Measurements from ENCODE around the gene DCBLD1. TPM values are rescaled to one million over a fixed set of nuclear protein-coding genes. Genes with fewer than 3 reads are reported as not detected.
"Not testable (repeated sequence)": the region's sequence is repeated elsewhere in the genome, so short reads cannot be mapped to it uniquely, and the experiment has no call there.

Gene DCBLD1
- total RNA-seq, 1 experiment from 2014 or later = 10.4 TPM

- DNase-seq (ENCODE audit: low read depth) = no peak
- in situ Hi-C loops (cut with HindIII; ENCODE audit: low pct_unique_long_range_greater_than_20kb, low sequenced_read_pairs) = no loop called here
Measured at GRCh38 chr6:117513778-117514365, 31.4 kb downstream of the DCBLD1 start.

DNA sequence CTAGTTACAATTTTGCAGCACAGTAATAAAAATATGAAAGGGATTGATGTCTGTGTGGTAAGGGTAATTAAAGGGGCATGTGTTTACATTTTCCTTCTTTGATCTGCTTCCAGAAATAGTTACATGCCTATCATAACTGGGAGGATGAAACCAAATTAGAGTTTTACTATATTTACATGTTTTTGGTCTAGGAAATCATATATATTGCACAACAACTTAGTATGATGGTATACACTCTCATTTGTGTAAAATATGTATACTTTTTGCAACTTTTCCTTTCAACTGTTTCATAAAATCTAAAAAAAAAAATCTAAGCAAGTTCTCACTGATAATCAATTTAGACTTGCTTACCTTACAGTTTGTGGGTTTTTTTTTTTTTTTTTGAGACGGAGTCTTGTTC lies 32.2 kb downstream of the DCBLD1 start:
- in situ Hi-C loops (cut with HindIII; ENCODE audit: low pct_unique_long_range_greater_than_20kb, low sequenced_read_pairs) = no loop called here
- no peak for DNase-seq (ENCODE audit: low read depth)

DNA sequence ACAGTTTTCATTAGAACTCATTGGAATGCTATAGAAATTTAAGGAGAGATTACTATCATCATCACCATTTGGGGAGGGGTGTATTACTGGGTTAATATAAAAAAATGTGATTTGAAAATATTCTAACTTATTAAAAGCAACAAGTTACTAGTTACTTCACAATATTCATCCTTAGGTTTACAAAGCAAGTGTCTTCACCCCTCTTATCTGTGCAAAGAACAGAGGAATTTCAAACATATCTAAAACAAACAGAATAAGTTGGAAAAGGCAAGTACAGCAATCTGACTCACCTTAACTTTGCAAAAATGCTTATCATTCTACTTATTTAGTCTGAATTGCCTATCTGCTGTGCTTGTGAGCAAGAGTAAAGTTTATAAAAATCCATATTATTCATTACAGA lies 32.9 kb downstream of the DCBLD1 start:
- DNase-seq (ENCODE audit: low read depth) = no peak
- in situ Hi-C loops (cut with HindIII; ENCODE audit: low pct_unique_long_range_greater_than_20kb, low sequenced_read_pairs) = no loop called here

DNA sequence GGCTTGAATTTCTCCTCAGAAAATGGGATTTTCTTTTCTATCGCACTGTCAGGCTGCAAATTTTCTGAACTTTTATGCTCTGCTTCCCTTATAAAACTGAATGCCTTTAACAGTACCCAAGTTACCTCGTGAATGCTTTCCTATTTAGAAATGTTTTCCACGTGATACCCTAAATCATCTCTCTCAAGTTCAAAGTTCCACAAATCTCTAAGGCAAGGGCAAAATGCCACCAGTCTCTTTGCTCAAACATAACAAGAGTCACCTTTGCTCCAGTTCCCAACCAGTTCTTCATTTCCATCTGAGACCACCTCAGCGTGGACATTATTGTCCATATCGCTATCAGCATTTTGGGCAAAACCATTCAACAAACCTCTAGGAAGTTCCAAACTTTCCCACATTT lies 35.5 kb downstream of the DCBLD1 start:
- in situ Hi-C loops (cut with HindIII; ENCODE audit: low pct_unique_long_range_greater_than_20kb, low sequenced_read_pairs); DNase-seq (ENCODE audit: low read depth): not testable (repeated sequence)

DNA sequence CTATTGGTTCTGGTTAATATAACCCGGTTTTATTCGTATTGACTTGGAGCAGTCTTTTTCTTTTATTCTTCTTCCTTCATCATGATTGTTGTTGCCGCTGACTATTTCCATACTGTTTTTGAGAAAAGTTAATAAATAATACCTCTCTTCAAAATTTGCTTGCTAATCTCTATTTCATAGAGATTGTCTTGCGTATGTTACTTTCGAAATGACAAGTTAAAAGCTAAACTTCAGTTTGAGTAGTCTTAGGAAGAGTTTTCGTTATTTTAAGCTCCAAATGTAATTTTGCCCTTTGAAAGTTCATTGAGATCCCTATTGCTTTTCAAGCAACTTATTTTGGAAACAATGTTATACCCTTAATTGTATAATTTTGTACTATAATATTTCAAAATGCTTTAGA lies 36.4 kb downstream of the DCBLD1 start:
- in situ Hi-C loops (cut with HindIII; ENCODE audit: low pct_unique_long_range_greater_than_20kb, low sequenced_read_pairs) = no loop called here
- no peak for DNase-seq (ENCODE audit: low read depth)

DNA sequence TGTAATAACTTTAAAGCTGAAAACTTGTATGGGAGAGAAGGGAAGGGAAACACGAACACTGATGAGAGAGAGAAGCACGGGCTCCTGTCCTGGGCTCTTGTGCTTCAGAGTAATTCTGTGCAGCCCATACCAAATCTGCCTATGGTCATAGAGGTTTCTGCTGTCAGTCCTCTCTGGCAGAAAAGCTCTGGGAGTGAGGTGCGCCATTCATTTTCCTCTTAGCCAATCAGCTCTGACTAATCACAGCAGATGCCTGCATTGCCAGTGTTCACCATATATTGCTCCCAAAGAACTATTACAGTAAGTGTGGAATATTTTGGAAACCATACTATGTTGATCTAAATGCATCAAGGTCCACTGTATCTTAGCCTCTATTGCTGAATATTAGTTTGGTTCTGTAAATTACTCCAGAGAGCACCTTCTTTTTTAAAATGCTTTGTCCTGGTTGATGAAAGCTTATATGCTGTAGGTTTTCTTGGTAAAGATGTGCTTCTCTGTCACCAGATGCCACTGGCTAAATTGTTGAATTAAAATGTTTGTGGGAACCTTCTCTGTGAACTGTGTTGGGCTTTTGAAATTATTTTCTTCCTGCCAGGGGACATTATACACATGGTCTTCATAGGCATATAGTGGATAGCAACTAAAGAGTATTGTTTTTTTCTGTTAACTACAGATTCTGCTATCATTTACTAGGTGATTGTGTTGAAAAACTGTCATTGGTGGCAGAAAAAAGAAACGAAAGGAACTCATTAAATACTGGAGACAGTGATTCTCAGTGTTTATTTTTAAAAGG lies 38.3 kb downstream of the DCBLD1 start:
- in situ Hi-C loops (cut with HindIII; ENCODE audit: low pct_unique_long_range_greater_than_20kb, low sequenced_read_pairs) = no loop called here

DNA sequence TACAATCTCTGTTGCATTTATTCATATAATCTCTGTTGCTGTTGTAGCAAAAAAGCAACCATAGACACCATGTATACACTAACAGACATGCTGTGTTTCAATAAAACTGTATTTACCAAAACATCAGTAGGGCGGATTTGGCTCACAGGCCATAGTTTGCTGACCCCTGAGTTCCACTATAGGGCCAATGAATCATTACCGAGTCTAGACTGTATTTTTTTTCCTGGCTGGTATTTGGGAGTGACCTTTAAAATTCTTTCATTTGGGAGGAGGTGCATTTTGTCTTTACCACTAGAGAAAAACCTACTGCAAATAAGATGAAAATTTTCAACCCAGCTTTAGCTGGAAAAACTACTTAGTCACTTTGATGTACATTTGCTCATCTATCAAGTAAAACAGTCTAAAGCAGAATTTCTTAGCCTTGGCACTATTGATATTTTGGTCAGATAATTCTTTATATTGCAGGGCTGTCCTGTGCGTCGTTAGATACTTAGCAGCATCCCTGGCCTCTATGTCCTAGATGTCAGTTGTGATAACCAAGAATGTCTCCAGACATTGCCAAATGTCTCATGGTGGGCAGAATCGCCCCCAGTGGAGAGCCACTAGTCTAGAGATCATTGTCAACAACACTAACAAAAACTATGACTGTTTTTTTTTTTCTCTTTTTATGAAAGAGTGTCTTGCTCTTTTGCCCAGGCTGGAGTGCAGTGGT lies 39.5 kb downstream of the DCBLD1 start:
- DNase-seq (ENCODE audit: low read depth) = no peak
- in situ Hi-C loops (cut with HindIII; ENCODE audit: low pct_unique_long_range_greater_than_20kb, low sequenced_read_pairs) = no loop called here

More for the DNA sequence above, 38.3 kb downstream of the DCBLD1 start:
- no peak for DNase-seq (ENCODE audit: low read depth)

DNA sequence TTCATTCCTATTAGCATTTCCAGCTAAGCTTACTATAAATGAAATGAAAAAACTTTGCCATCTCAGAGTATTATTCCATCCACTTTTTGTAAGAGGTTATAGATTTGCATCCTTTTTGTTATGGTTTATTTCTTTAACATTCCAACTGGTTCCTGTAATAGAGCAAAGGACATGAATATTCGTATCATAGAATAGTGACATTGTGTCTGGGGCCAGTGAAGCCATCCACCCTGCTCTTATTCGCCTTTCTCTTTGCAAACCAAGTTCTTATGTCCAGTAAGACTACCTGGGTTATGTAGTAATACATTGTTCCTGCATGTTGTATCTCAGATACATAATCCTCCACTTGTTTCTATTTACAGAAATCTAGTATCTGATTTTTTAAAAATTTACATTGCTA lies 43.1 kb downstream of the DCBLD1 start:
- in situ Hi-C loops (cut with HindIII; ENCODE audit: low pct_unique_long_range_greater_than_20kb, low sequenced_read_pairs) = no loop called here
- no peak for DNase-seq (ENCODE audit: low read depth)

- no peak for DNase-seq (ENCODE audit: low read depth)
- in situ Hi-C loops (cut with HindIII; ENCODE audit: low pct_unique_long_range_greater_than_20kb, low sequenced_read_pairs) = no loop called here
Measured at GRCh38 chr6:117530467-117531242, 48.2 kb downstream of the DCBLD1 start.

DNA sequence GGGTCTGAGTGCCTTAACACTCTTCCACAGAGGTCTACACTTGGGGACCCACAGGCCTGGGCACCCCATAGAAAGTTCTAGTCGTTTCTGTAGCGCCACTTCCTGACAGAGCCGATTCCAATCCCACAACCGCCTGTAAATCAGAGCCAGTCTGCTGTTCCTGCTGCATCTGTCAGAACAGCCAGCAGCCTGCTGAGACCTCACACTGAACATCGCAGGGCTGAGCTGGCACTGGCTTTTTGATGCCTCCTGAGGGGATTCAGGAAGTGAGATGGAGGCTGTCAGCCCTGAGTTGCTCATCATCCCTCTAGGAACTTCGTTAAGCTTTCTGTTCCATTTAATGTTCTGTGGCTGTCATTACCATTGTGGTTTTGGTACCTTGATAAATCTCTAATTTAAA lies 48.9 kb downstream of the DCBLD1 start:
- in situ Hi-C loops (cut with HindIII; ENCODE audit: low pct_unique_long_range_greater_than_20kb, low sequenced_read_pairs) = no loop called here
- no peak for DNase-seq (ENCODE audit: low read depth)

- in situ Hi-C loops (cut with HindIII; ENCODE audit: low pct_unique_long_range_greater_than_20kb, low sequenced_read_pairs) = no loop called here
- DNase-seq (ENCODE audit: low read depth) = no peak
Measured at GRCh38 chr6:117531809-117532725, 49.6 kb downstream of the DCBLD1 start.

- in situ Hi-C loops (cut with HindIII; ENCODE audit: low pct_unique_long_range_greater_than_20kb, low sequenced_read_pairs) = no loop called here
- DNase-seq (ENCODE audit: low read depth) = no peak
Measured at GRCh38 chr6:117533775-117534174, 51.3 kb downstream of the DCBLD1 start.

GRCh38 chr6:117534974-117535373 lies 52.5 kb downstream of the DCBLD1 start:
- in situ Hi-C loops (cut with HindIII; ENCODE audit: low pct_unique_long_range_greater_than_20kb, low sequenced_read_pairs) = no loop called here
- DNase-seq (ENCODE audit: low read depth) = no peak

GRCh38 chr6:117536317-117536716 lies 53.8 kb downstream of the DCBLD1 start:
- no peak for DNase-seq (ENCODE audit: low read depth)
- in situ Hi-C loops (cut with HindIII; ENCODE audit: low pct_unique_long_range_greater_than_20kb, low sequenced_read_pairs) = no loop called here

DNA sequence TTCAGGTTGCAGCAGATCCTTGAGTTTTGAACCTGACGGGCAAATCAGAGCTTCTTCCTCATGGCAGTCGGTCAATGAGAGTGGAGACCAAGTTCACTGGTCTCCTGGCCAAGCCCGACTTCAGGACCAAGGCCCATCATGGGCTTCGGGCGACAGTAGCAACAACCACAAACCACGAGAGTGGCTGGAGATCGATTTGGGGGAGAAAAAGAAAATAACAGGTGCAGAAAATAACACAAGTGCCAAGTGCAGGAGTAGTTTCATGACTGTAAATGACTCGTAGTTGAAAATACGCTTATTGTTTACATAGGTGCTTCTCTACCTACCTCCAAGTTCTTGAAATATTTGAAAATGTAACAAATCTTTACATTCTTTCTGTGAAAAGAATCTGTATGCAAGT lies 56.1 kb downstream of the DCBLD1 start:
- no peak for DNase-seq (ENCODE audit: low read depth)
- in situ Hi-C loops (cut with HindIII; ENCODE audit: low pct_unique_long_range_greater_than_20kb, low sequenced_read_pairs) = no loop called here

GRCh38 chr6:117540670-117541069 lies 58.2 kb downstream of the DCBLD1 start:
- in situ Hi-C loops (cut with HindIII; ENCODE audit: low pct_unique_long_range_greater_than_20kb, low sequenced_read_pairs) = no loop called here
- no peak for DNase-seq (ENCODE audit: low read depth)

- DNase-seq (ENCODE audit: low read depth) = no peak
- in situ Hi-C loops (cut with HindIII; ENCODE audit: low pct_unique_long_range_greater_than_20kb, low sequenced_read_pairs) = no loop called here
Measured at GRCh38 chr6:117542493-117542892, 60.0 kb downstream of the DCBLD1 start.

DNA sequence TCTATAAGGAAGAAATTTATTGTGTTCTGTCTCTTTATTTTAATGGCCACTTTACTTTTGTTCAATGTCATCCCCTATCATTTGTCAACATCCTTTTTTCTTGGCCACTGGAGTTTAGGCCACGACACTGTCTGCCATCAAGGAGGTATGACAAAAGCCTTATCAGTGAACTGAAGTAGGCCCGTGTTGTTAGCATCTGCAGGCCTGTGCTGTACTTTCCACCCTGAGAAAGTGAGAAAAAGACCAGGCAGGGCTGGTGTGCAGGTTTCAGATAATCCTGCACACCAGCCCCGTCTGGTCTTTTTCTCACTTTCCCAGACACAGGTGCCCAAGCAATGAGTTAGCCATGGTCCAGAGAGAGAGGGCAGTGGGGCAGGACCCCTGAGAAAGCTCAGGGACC lies 62.2 kb downstream of the DCBLD1 start:
- no peak for DNase-seq (ENCODE audit: low read depth)
- in situ Hi-C loops (cut with HindIII; ENCODE audit: low pct_unique_long_range_greater_than_20kb, low sequenced_read_pairs) = no loop called here

Data from Caki2 (cell line).